HCT116 (cell line): ENCODE data around the gene IGSF9B.

Experiments
- EZH2 ChIP-seq: fragments of 200-600 bp; sonication (generic); IDR thresholded peaks from 2 replicates; pipeline ENCODE4 v1.6.1; 2017; ENCODE audit warnings: antibody characterized with exemption, mixed run types
- POLR2AphosphoS5 ChIP-seq: IDR thresholded peaks from 2 replicates; pipeline ENCODE4 v1.6.1; 2011; ENCODE audit warnings: mild to moderate bottlenecking, low read depth, low read length, moderate library complexity
- TF ChIP-seq, protein P1 (sequence below), 3 experiments: fragments of 200-600 bp in 1 of 3; sonication (generic) in 1 of 3; IDR thresholded peaks in 2 of 3; conservative IDR thresholded peaks in 1 of 3; 2 replicates each; pipeline ENCODE4 v1.5.1; 2012 to 2017; ENCODE audit warnings: low read depth in 2 of 3, low read length in 2 of 3, antibody characterized with exemption in 1 of 3, borderline replicate concordance in 1 of 3, control low read depth in 1 of 3, mild to moderate bottlenecking in 1 of 3, mixed read lengths in 1 of 3, mixed run types in 1 of 3, moderate library complexity in 1 of 3; ENCODE audit not compliant: insufficient read depth in 1 of 3

DNA sequence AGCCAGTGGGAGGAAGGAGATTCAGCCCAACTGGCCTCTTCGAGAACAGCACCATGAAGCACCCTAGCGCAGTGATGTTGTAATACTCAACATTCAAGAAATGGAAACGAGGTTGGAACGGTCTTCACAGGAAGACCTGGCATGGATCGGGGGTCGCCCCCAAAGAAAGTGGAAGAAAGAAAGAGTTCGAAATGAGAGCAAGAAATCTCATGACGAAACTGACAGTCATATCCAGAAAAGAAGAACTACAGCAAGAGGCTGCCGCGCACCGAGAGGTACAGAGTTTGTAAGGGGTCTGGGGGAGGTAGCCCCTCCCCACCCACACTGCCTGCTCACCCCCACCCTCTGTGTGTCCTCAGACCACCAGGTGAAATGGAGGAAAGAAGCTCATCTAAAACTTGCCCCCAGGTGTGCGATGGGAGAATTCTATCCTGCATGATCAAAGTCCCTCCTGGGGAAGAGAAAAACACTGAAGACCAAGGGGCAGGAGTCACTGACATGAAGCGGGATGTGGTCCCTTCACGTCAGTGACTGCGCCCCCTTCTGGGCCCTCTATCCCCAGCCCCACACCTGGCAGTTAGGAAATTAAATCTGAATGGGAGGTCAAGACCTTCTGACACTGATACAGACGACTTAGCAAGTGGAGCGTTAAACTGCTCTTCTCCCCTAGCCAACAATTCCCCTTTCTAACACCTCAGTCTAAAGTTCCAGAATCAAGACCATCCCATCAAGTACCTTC lies 58.6 kb downstream of the IGSF9B start:
- TF ChIP-seq EZH2 (no peak), POLR2AphosphoS5 (no peak)
- TF ChIP-seq, protein P1, sequence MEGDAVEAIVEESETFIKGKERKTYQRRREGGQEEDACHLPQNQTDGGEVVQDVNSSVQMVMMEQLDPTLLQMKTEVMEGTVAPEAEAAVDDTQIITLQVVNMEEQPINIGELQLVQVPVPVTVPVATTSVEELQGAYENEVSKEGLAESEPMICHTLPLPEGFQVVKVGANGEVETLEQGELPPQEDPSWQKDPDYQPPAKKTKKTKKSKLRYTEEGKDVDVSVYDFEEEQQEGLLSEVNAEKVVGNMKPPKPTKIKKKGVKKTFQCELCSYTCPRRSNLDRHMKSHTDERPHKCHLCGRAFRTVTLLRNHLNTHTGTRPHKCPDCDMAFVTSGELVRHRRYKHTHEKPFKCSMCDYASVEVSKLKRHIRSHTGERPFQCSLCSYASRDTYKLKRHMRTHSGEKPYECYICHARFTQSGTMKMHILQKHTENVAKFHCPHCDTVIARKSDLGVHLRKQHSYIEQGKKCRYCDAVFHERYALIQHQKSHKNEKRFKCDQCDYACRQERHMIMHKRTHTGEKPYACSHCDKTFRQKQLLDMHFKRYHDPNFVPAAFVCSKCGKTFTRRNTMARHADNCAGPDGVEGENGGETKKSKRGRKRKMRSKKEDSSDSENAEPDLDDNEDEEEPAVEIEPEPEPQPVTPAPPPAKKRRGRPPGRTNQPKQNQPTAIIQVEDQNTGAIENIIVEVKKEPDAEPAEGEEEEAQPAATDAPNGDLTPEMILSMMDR (IDR thresholded peaks at IDR 0.05 in 2 of 3, conservative IDR thresholded peaks at IDR 0.05 in 1 of 3; ENCODE audit: borderline replicate concordance in 1 of 3, insufficient read depth in 1 of 3, low read depth in 2 of 3, low read length in 2 of 3): 0 out of 6 replicates have a peak, but pooled peaks of 1 of the 3 experiments have one; percentile 23
